Nephron progenitor cell (in vitro differentiated cells): ENCODE results near the gene PAQR7.

Experiments used
- DNase-seq: peaks from one replicate; pipeline ENCODE4 v3.0.0; 2021
- H3K27ac Mint-ChIP-seq: 2 replicates; pipeline ENCODE4 v1.8.0; 2021; ENCODE audit warnings: mild to moderate bottlenecking, moderate library complexity, mixed read lengths
- H3K27me3 Mint-ChIP-seq: 2 replicates; pipeline ENCODE4 v1.8.0; 2021; ENCODE audit warnings: mild to moderate bottlenecking, low read depth, mixed read lengths; ENCODE audit not compliant: poor library complexity
- H3K36me3 Mint-ChIP-seq: 2 replicates; pipeline ENCODE4 v1.8.0; 2021; ENCODE audit warnings: low read depth, mixed read lengths
- H3K4me1 Mint-ChIP-seq: 2 replicates; pipeline ENCODE4 v1.8.0; 2021; ENCODE audit warnings: mixed read lengths
- H3K4me3 Mint-ChIP-seq: 2 replicates; pipeline ENCODE4 v1.8.0; 2021; ENCODE audit warnings: mild to moderate bottlenecking, moderate library complexity, mixed read lengths
- H3K9me3 Mint-ChIP-seq: 2 replicates; pipeline ENCODE4 v1.8.0; 2021; ENCODE audit warnings: mild to moderate bottlenecking, moderate library complexity, mixed read lengths
- CTCF ChIP-seq: fragments of 200-600 bp; sonication (generic); IDR thresholded peaks from 2 replicates; pipeline ENCODE4 v1.5.0; 2021; ENCODE audit warnings: antibody characterized with exemption

The PAQR7 gene

DNA sequence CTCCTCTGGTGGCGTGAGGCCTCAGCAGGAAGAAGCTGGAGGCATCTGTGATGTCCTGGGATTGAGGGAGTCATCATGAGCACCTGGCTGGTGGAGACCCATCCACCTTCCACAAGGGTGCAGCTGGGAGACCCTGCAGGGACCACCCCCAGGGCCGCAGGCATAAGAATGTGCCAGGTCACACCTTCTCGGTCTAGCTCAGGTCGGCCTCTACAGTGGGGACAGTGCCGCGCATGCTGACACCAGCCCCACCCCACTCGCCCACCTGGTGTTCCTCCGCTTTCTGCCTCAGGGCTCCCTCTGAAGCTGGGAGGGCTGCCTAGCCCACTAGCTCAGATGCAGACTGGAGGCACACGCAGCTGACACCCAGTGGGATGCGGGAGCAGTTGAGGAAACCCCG lies 5.8 kb upstream of the PAQR7 start:
- Mint-ChIP-seq H3K4me1 (peaks cover 14% of the 10 kb centered on the region), H3K27ac (no peak overlapping the region), H3K9me3 (no peaks in the 10 kb centered on the region), H3K36me3 (peaks cover 16% of the 10 kb centered on the region), H3K27me3 (peaks cover 21% of the 10 kb centered on the region), H3K4me3 (no peak overlapping the region)
- TF ChIP-seq CTCF, result no peak
- no peak for DNase-seq

DNA sequence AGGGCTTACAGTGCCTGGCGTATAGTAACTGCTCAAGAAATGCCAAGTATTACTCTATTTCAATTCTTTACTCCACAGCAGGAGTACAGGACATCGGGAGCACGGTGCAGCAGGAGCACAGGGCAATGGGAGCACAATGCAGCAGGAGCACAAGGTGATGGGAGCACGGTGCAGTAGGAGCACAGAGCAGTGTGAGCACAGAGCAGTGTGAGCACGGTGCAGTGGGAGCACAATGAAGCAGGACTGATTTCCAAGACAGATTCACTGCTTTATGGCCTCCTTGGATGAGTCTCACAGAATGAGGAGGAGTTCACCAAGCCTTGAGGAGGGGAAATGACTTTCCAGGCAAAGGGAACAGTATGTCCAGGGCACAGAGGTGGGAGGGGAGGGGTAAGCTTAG lies 5.0 kb upstream of the PAQR7 start:
- no peak for DNase-seq
- no peak for TF ChIP-seq CTCF
- peaks cover 13% of the 10 kb centered on the region for H3K36me3 Mint-ChIP-seq
- peak overlapping the region; percentile 37 for H3K27ac Mint-ChIP-seq
- H3K4me1 Mint-ChIP-seq, result peaks cover 18% of the 10 kb centered on the region
- H3K27me3 Mint-ChIP-seq, result peaks cover 25% of the 10 kb centered on the region
- H3K4me3 Mint-ChIP-seq, result no peak overlapping the region
- H3K9me3 Mint-ChIP-seq, result no peaks in the 10 kb centered on the region

GRCh38 chr1:25879675-25880074 lies 4.2 kb upstream of the PAQR7 start:
- no peak overlapping the region for H3K4me3 Mint-ChIP-seq
- no peak for TF ChIP-seq CTCF
- peaks cover 5% of the 10 kb centered on the region for H3K36me3 Mint-ChIP-seq

GRCh38 chr1:25878690-25879089 lies 3.2 kb upstream of the PAQR7 start:
- TF ChIP-seq CTCF, result no peak
- Mint-ChIP-seq H3K27me3 (peaks cover 21% of the 10 kb centered on the region), H3K36me3 (no peaks in the 10 kb centered on the region), H3K4me1 (peaks cover 26% of the 10 kb centered on the region), H3K4me3 (no peak overlapping the region), H3K9me3 (no peaks in the 10 kb centered on the region), H3K27ac (no peak overlapping the region)
- no peak for DNase-seq

More at GRCh38 chr1:25879675-25880074, 4.2 kb upstream of the PAQR7 start:
- no peak for DNase-seq
- H3K9me3 Mint-ChIP-seq, result no peaks in the 10 kb centered on the region
- H3K4me1 Mint-ChIP-seq, result peaks cover 23% of the 10 kb centered on the region
- H3K27ac Mint-ChIP-seq, result no peak overlapping the region
- peaks cover 21% of the 10 kb centered on the region for H3K27me3 Mint-ChIP-seq

GRCh38 chr1:25877155-25877554 lies 1.6 kb upstream of the PAQR7 start:
- H3K27me3 Mint-ChIP-seq, result peaks cover 21% of the 10 kb centered on the region
- H3K27ac Mint-ChIP-seq, result no peak overlapping the region
- no peaks in the 10 kb centered on the region for H3K36me3 Mint-ChIP-seq
- H3K4me1 Mint-ChIP-seq, result peaks cover 39% of the 10 kb centered on the region
- no peak overlapping the region for H3K4me3 Mint-ChIP-seq
- no peak for TF ChIP-seq CTCF
- no peak for DNase-seq
- no peaks in the 10 kb centered on the region for H3K9me3 Mint-ChIP-seq

GRCh38 chr1:25876693-25877077 lies 1.2 kb upstream of the PAQR7 start:
- H3K4me3 Mint-ChIP-seq, result peak overlapping the region; percentile 81
- peaks cover 21% of the 10 kb centered on the region for H3K27me3 Mint-ChIP-seq
- no peak for DNase-seq
- no peak for TF ChIP-seq CTCF
- peaks cover 41% of the 10 kb centered on the region for H3K4me1 Mint-ChIP-seq
- no peak overlapping the region for H3K27ac Mint-ChIP-seq
- H3K9me3 Mint-ChIP-seq, result no peaks in the 10 kb centered on the region
- H3K36me3 Mint-ChIP-seq, result no peaks in the 10 kb centered on the region
